ENCODE results near the gene PAX7.
"Not testable (repeated sequence)": the region's sequence is repeated elsewhere in the genome, so short reads cannot be mapped to it uniquely, and the experiment has no call there.

The PAX7 gene

GRCh38 chr1:18734461-18735223, 104.0 kb downstream of the PAX7 start:
- Histone ChIP-seq H3K27ac (ENCODE audit: low read depth, low read length, severe bottlenecking) (no peak overlapping the region), H3K4me3 (ENCODE audit: extremely low read depth, insufficient read depth, low read length, poor library complexity, severe bottlenecking) (no peak overlapping the region), H3K36me3 (ENCODE audit: control insufficient read depth, insufficient read depth, low read length) (no peaks in the 10 kb centered on the region), H3K9me3 (ENCODE audit: control insufficient read depth, low read length) (no peaks in the 10 kb centered on the region), H3K4me1 (ENCODE audit: control insufficient read depth, insufficient read depth, low read length, poor library complexity, severe bottlenecking) (peaks cover 5% of the 10 kb centered on the region)
- WGBS, 2 experiments (ENCODE audit: insufficient coverage in 2 of 2): 63 to 73% methylated on average over 7 of the region's 7 CpGs

DNA sequence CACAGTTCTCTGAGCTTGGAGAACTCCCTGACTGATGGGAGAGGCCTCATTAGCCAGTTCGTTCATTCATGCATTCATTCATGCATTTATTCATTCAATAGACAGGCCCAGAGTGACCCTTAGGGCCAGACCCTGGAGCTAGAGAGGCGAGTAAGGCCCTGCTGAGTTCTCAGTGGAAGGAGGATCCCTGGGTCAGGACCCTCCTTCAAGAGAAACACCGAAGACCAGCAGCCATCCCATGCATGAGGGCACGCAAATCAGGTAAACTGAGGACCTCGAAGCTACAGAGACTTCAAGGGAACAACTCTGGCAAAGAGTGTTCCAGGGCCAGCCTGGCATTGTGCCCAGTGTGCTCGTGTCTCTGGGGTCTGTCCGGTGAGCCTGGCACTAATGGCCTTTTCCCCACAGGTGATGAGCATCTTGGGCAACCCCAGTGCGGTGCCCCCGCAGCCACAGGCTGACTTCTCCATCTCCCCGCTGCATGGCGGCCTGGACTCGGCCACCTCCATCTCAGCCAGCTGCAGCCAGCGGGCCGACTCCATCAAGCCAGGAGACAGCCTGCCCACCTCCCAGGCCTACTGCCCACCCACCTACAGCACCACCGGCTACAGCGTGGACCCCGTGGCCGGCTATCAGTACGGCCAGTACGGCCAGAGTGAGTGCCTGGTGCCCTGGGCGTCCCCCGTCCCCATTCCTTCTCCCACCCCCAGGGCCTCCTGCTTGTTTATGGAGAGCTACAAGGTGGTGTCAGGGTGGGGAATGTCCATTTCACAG, 104.8 kb downstream of the PAX7 start:
- WGBS, 2 experiments (ENCODE audit: insufficient coverage in 2 of 2): 90 to 93% methylated on average over 18 of the region's 22 CpGs
- no peak overlapping the region for H3K27ac ChIP-seq (ENCODE audit: low read depth, low read length, severe bottlenecking)
- no peak overlapping the region for H3K4me3 ChIP-seq (ENCODE audit: extremely low read depth, insufficient read depth, low read length, poor library complexity, severe bottlenecking)
- H3K9me3 ChIP-seq (ENCODE audit: control insufficient read depth, low read length): no peaks in the 10 kb centered on the region
- peaks cover 5% of the 10 kb centered on the region for H3K4me1 ChIP-seq (ENCODE audit: control insufficient read depth, insufficient read depth, low read length, poor library complexity, severe bottlenecking)
- H3K36me3 ChIP-seq (ENCODE audit: control insufficient read depth, insufficient read depth, low read length): no peaks in the 10 kb centered on the region

DNA sequence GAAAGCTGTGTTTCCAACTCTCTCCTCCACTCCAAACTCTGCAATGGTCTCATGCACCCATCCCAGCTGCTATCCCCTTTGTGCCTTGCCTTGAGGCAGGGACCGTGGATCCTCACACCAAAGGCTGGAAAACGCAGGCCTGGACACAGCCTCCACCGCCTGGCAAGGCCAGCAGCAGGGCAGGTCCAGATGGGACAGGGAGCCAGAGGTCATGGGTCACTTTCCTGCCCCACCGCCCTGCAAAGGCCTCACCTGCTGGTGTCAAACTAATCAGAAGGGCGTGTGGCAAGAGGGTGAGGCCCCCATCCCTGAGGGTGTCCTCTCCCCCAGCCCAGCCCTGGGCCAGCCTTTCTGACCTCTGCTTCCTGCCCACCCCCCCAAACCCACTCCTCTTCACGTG, 106.3 kb downstream of the PAX7 start:
- WGBS, 2 experiments (ENCODE audit: insufficient coverage in 2 of 2): 93 to 94% methylated on average over 4 to 5 of the region's 6 CpGs
- Histone ChIP-seq H3K4me1 (ENCODE audit: control insufficient read depth, insufficient read depth, low read length, poor library complexity, severe bottlenecking) (no peaks in the 10 kb centered on the region), H3K4me3 (ENCODE audit: extremely low read depth, insufficient read depth, low read length, poor library complexity, severe bottlenecking) (no peak overlapping the region)

DNA sequence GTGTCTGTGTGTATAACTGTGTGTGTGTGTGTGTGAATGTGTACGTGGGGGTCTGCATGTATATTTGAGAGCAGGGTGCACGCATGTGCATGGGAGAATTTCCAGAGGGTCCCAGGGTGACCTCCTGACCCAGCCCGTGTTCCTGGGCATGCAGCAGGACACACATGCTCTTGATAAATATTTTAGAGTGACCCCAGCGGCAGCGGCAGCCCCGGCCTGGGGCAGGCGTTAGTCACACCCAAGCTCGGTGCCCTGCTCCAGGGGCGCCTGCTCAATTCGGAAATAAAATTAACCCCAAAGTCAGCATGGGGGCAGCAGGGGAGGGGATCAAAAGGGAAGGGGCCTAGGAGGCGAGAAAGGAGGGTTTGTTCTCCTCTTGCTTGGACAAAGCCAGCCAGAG, 107.5 kb downstream of the PAX7 start:
- 68 to 76% methylated on average over 7 to 8 of the region's 11 CpGs for WGBS, 2 experiments (ENCODE audit: insufficient coverage in 2 of 2)
- H3K9me3 ChIP-seq (ENCODE audit: control insufficient read depth, low read length): no peaks in the 10 kb centered on the region
- no peak overlapping the region for H3K4me3 ChIP-seq (ENCODE audit: extremely low read depth, insufficient read depth, low read length, poor library complexity, severe bottlenecking)
- H3K27ac ChIP-seq (ENCODE audit: low read depth, low read length, severe bottlenecking): no peak overlapping the region
- H3K36me3 ChIP-seq (ENCODE audit: control insufficient read depth, insufficient read depth, low read length): no peaks in the 10 kb centered on the region
- H3K4me1 ChIP-seq (ENCODE audit: control insufficient read depth, insufficient read depth, low read length, poor library complexity, severe bottlenecking): no peaks in the 10 kb centered on the region

More for the DNA sequence above, 106.3 kb downstream of the PAX7 start:
- no peaks in the 10 kb centered on the region for H3K36me3 ChIP-seq (ENCODE audit: control insufficient read depth, insufficient read depth, low read length)
- H3K9me3 ChIP-seq (ENCODE audit: control insufficient read depth, low read length): no peaks in the 10 kb centered on the region
- no peak overlapping the region for H3K27ac ChIP-seq (ENCODE audit: low read depth, low read length, severe bottlenecking)

DNA sequence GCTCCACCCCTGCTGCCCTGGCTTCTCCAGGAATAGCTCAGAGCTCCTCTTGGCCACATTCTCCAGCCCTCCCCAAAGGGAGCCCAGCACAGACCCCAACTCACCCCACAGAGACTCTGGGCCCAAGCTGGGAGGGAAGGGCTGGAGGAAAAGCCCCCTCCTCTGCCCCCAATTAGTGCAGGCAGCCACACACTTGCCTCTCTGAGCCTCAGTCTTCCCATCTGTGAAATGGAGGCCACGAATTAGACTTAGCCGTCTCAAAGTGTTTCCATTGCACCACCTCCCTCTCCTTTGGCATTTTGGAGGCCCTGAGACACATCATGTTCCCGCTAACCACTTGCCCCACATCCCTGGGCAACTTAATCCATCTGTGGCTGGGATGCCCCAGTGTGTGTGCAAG, 108.0 kb downstream of the PAX7 start:
- H3K27ac ChIP-seq (ENCODE audit: low read depth, low read length, severe bottlenecking): no peak overlapping the region
- no peaks in the 10 kb centered on the region for H3K36me3 ChIP-seq (ENCODE audit: control insufficient read depth, insufficient read depth, low read length)
- no peaks in the 10 kb centered on the region for H3K4me1 ChIP-seq (ENCODE audit: control insufficient read depth, insufficient read depth, low read length, poor library complexity, severe bottlenecking)
- no peak overlapping the region for H3K4me3 ChIP-seq (ENCODE audit: extremely low read depth, insufficient read depth, low read length, poor library complexity, severe bottlenecking)
- 90 to 92% methylated on average over 3 of the region's 3 CpGs for WGBS, 2 experiments (ENCODE audit: insufficient coverage in 2 of 2)
- no peaks in the 10 kb centered on the region for H3K9me3 ChIP-seq (ENCODE audit: control insufficient read depth, low read length)

GRCh38 chr1:18739408-18739807, 108.8 kb downstream of the PAX7 start:
- Histone ChIP-seq H3K4me3 (ENCODE audit: extremely low read depth, insufficient read depth, low read length, poor library complexity, severe bottlenecking) (no peak overlapping the region), H3K36me3 (ENCODE audit: control insufficient read depth, insufficient read depth, low read length) (no peaks in the 10 kb centered on the region), H3K4me1 (ENCODE audit: control insufficient read depth, insufficient read depth, low read length, poor library complexity, severe bottlenecking) (no peaks in the 10 kb centered on the region), H3K9me3 (ENCODE audit: control insufficient read depth, low read length) (no peaks in the 10 kb centered on the region), H3K27ac (ENCODE audit: low read depth, low read length, severe bottlenecking) (no peak overlapping the region)
- WGBS, 2 experiments (ENCODE audit: insufficient coverage in 2 of 2): 77 to 90% methylated on average over 3 to 5 of the region's 6 CpGs

- H3K4me3 ChIP-seq (ENCODE audit: extremely low read depth, insufficient read depth, low read length, poor library complexity, severe bottlenecking): no peak overlapping the region
- H3K36me3 ChIP-seq (ENCODE audit: control insufficient read depth, insufficient read depth, low read length): no peaks in the 10 kb centered on the region
- no peaks in the 10 kb centered on the region for H3K4me1 ChIP-seq (ENCODE audit: control insufficient read depth, insufficient read depth, low read length, poor library complexity, severe bottlenecking)
- no peak overlapping the region for H3K27ac ChIP-seq (ENCODE audit: low read depth, low read length, severe bottlenecking)
- WGBS, 2 experiments (ENCODE audit: insufficient coverage in 2 of 2): 92% methylated on average over 3 to 10 of the region's 15 CpGs
- H3K9me3 ChIP-seq (ENCODE audit: control insufficient read depth, low read length): no peaks in the 10 kb centered on the region
Measured at GRCh38 chr1:18739897-18740296, 109.3 kb downstream of the PAX7 start.

- no CpG with 5 or more reads among the region's 1 CpG for WGBS, 2 experiments (ENCODE audit: insufficient coverage in 2 of 2)
- no peak overlapping the region for H3K27ac ChIP-seq (ENCODE audit: low read depth, low read length, severe bottlenecking)
- H3K4me1 ChIP-seq (ENCODE audit: control insufficient read depth, insufficient read depth, low read length, poor library complexity, severe bottlenecking): no peaks in the 10 kb centered on the region
- no peaks in the 10 kb centered on the region for H3K9me3 ChIP-seq (ENCODE audit: control insufficient read depth, low read length)
- H3K4me3 ChIP-seq (ENCODE audit: extremely low read depth, insufficient read depth, low read length, poor library complexity, severe bottlenecking): no peak overlapping the region
- no peaks in the 10 kb centered on the region for H3K36me3 ChIP-seq (ENCODE audit: control insufficient read depth, insufficient read depth, low read length)
Measured at GRCh38 chr1:18740617-18741016, 110.0 kb downstream of the PAX7 start.

DNA sequence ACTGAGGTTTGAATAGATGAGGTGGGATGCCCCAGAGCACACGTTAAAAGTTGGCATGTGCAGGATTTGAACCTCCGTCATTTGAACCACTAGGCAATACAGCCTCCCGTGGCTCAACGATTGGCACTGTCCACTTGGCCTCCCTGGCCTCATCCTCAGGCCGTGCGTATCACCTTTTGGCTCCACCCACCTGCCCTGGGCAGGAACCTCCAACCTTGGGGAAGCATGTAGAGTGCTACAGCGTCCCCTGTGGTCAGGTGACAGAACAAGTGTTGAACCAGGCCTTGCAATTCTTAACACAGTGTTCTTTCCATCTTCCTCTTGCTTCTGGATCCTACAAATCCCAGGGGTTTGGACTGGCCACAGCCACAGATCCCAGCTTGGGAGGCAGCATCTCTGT, 112.6 kb downstream of the PAX7 start:
- H3K27ac ChIP-seq (ENCODE audit: low read depth, low read length, severe bottlenecking): no peak overlapping the region
- no peaks in the 10 kb centered on the region for H3K4me1 ChIP-seq (ENCODE audit: control insufficient read depth, insufficient read depth, low read length, poor library complexity, severe bottlenecking)
- H3K36me3 ChIP-seq (ENCODE audit: control insufficient read depth, insufficient read depth, low read length): no peaks in the 10 kb centered on the region
- WGBS, 2 experiments (ENCODE audit: insufficient coverage in 2 of 2): 53 to 54% methylated on average over 6 to 7 of the region's 7 CpGs
- no peak overlapping the region for H3K4me3 ChIP-seq (ENCODE audit: extremely low read depth, insufficient read depth, low read length, poor library complexity, severe bottlenecking)
- no peaks in the 10 kb centered on the region for H3K9me3 ChIP-seq (ENCODE audit: control insufficient read depth, low read length)

DNA sequence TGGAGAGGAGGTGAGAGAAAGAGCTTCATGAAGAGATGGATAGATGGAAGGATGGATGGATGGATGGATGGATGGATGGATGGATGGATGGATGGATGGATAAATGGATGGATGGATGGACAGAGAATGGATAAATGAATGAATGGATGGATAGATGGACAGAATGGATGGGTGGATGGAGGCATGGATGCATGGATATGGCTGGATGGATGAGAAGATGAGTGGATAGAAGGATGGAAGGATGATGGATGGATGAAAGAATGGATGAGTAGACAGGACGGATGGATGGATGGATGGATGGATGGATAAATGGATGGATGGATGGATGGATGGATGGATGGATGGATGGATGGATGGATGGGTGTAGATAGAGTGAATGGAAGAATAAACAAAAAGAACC, 113.7 kb downstream of the PAX7 start:
- not testable (repeated sequence) for H3K36me3 ChIP-seq (ENCODE audit: control insufficient read depth, insufficient read depth, low read length); H3K9me3 ChIP-seq (ENCODE audit: control insufficient read depth, low read length); H3K4me3 ChIP-seq (ENCODE audit: extremely low read depth, insufficient read depth, low read length, poor library complexity, severe bottlenecking); H3K4me1 ChIP-seq (ENCODE audit: control insufficient read depth, insufficient read depth, low read length, poor library complexity, severe bottlenecking); H3K27ac ChIP-seq (ENCODE audit: low read depth, low read length, severe bottlenecking)
- 86% methylated on average over 1 of the region's 1 CpG; no CpG with 5 or more reads in 1 of the 2 experiments for WGBS, 2 experiments (ENCODE audit: insufficient coverage in 2 of 2)

DNA sequence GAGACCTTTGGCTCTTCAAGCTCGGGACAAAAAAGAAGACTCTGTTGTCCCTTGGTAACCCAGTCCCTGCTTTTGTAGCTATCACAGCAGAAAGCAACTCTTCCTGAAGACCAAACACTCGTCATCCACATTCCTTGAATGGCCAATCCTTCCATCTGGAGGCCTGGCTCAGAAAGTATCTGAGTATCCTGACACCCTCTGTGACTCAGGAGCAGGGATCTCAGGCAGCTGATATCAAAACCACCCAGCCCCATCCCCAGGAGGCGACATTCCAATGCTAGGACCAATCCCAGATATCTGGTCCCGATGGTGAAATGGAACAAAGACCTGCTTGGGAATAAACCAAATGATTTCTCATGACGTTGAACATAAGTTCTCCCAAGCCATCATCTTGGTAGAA, 116.3 kb downstream of the PAX7 start:
- 88 to 89% methylated on average over 5 of the region's 5 CpGs for WGBS, 2 experiments (ENCODE audit: insufficient coverage in 2 of 2)

More for the DNA sequence above, 116.3 kb downstream of the PAX7 start:
- no peak overlapping the region for H3K27ac ChIP-seq (ENCODE audit: low read depth, low read length, severe bottlenecking)
- peaks cover 4% of the 10 kb centered on the region for H3K9me3 ChIP-seq (ENCODE audit: control insufficient read depth, low read length)
- H3K36me3 ChIP-seq (ENCODE audit: control insufficient read depth, insufficient read depth, low read length): no peaks in the 10 kb centered on the region
- H3K4me1 ChIP-seq (ENCODE audit: control insufficient read depth, insufficient read depth, low read length, poor library complexity, severe bottlenecking): no peaks in the 10 kb centered on the region
- H3K4me3 ChIP-seq (ENCODE audit: extremely low read depth, insufficient read depth, low read length, poor library complexity, severe bottlenecking): no peak overlapping the region
